Measurements from ENCODE around the gene LRP8. TPM values are rescaled to one million over a fixed set of nuclear protein-coding genes. Genes with fewer than 3 reads are reported as not detected.

The LRP8 gene
- total and polyA plus RNA-seq, 2 of the 4 experiments (the other 2 are of a cell fraction) = 12.0 to 12.1 TPM

GRCh38 chr1:53310847-53311681, 16.8 kb downstream of the LRP8 start:
- no peak overlapping the region for H2AK5ac ChIP-seq (ENCODE audit: low read depth, low read length)
- intact Hi-C loops (cut with micrococcal nuclease) = no loop called here
- H3K14ac ChIP-seq (replicated peaks; ENCODE audit: low read depth, low read length) = no peak overlapping the region
- H4K8ac ChIP-seq (ENCODE audit: low read depth in 2 of 2, low read length in 2 of 2) = no peak overlapping the region
- DNase-seq (no peak), ATAC-seq (ENCODE audit: low read depth) (no peak)
- H3K27me3 ChIP-seq (ENCODE audit: control insufficient read depth, insufficient read depth, low read length) = no peaks in the 10 kb centered on the region
- POLR2A ChIA-PET (ENCODE audit: unreplicated experiment) = no interaction called here
- no peak overlapping the region for H2BK15ac ChIP-seq (ENCODE audit: low read depth, low read length)
- H3K23ac ChIP-seq (ENCODE audit: low read depth, low read length) = no peak overlapping the region
- H3K18ac ChIP-seq (ENCODE audit: low read depth, low read length) = no peak overlapping the region
- no peaks in the 10 kb centered on the region for H3K9me3 ChIP-seq (ENCODE audit: control insufficient read depth, insufficient read depth, low read length)
- H3K56ac ChIP-seq (ENCODE audit: extremely low read depth, insufficient read depth, low read length) = no peak overlapping the region
- H3K4me3 ChIP-seq (ENCODE audit: insufficient read depth, low read depth, low read length) = no peak overlapping the region
- no TSS peak for BruUV-seq (replicated peaks)
- no peak overlapping the region for H2BK120ac ChIP-seq (ENCODE audit: low read depth, low read length)
- no peak overlapping the region for H3K27ac ChIP-seq (ENCODE audit: insufficient read depth, low read length)
- 0 out of 2 replicates have a peak, but pooled peaks cover 5% of the 10 kb centered on the region for H3K9me1 ChIP-seq (ENCODE audit: insufficient read depth, low read length)
- H4K20me1 ChIP-seq (ENCODE audit: insufficient read depth, low read length) = no peaks in the 10 kb centered on the region; the same call in 1 of the 2 replicates
- in situ Hi-C loops (cut with MboI; ENCODE audit: low sequenced_read_pairs) = no loop called here
- no peaks in the 10 kb centered on the region for H3K36me3 ChIP-seq (ENCODE audit: control insufficient read depth, insufficient read depth, low read length)
- CTCF ChIA-PET = no interaction called here
- H2BK20ac ChIP-seq (ENCODE audit: low read depth, low read length) = no peak overlapping the region
- H3K79me1 ChIP-seq (ENCODE audit: low read depth in 1 of 2, low read length in 2 of 2) = 0 out of 4 replicates have a peak, but pooled peaks cover 0 to 3% of the 10 kb centered on the region in 2 experiments
- H2AK9ac ChIP-seq (replicated peaks; ENCODE audit: low read depth, low read length, poor library complexity) = peak overlapping the region; percentile 30
- H3K4me1 ChIP-seq (ENCODE audit: control insufficient read depth, insufficient read depth, low read length) = peaks cover 2% of the 10 kb centered on the region; the same call in 1 of the 2 replicates
- no peak overlapping the region for H3K4me2 ChIP-seq (ENCODE audit: low read depth, low read length)
- H3K9ac ChIP-seq (ENCODE audit: low read depth, low read length) = no peak overlapping the region
- H2BK5ac ChIP-seq (ENCODE audit: low read depth, low read length, poor library complexity, severe bottlenecking) = no peak overlapping the region
- H4K5ac ChIP-seq (ENCODE audit: low read depth, low read length) = no peak overlapping the region
- peak overlapping the region; percentile 48 for H2AFZ ChIP-seq (replicated peaks; ENCODE audit: low read length, poor library complexity)
- dilution Hi-C loops (cut with HindIII; ENCODE audit: low sequenced_read_pairs, unreplicated experiment) = no loop called here
- 100% methylated on average over 2 of the region's 15 CpGs; no CpG with 5 or more reads in 1 of the 2 experiments for WGBS, 2 experiments (ENCODE audit: extremely low coverage in 2 of 2, insufficient read length in 1 of 2)
- TF ChIP-seq CEBPB (IDR thresholded peaks at IDR 0.05; ENCODE audit: low read depth, low read length) (no peak), SMC3 (IDR thresholded peaks at IDR 0.05; ENCODE audit: low read depth, low read length) (no peak), MXI1 (IDR thresholded peaks at IDR 0.05; ENCODE audit: borderline replicate concordance, low read depth, low read length) (no peak), USF2 (IDR thresholded peaks at IDR 0.05; ENCODE audit: low read depth, low read length) (no peak), MAFK (IDR thresholded peaks at IDR 0.05; ENCODE audit: low read depth, low read length) (no peak), CHD1 (IDR thresholded peaks at IDR 0.05; ENCODE audit: low read depth, low read length) (no peak), ELK1 (IDR thresholded peaks at IDR 0.05; ENCODE audit: borderline replicate concordance, low read depth, low read length) (no peak), POLR2A (IDR thresholded peaks at IDR 0.05; ENCODE audit: low read depth, low read length) (no peak), CTCF (conservative IDR thresholded peaks at IDR 0.05; ENCODE audit: low read depth, low read length) (no peak), NFE2L2 (IDR thresholded peaks at IDR 0.05; ENCODE audit: low read depth, low read length) (no peak)
- H3K4ac ChIP-seq (ENCODE audit: low read depth, low read length) = no peak overlapping the region
- H4K91ac ChIP-seq (ENCODE audit: insufficient read depth, low read depth, low read length) = no peak overlapping the region

All from IMR-90 (cell line).